NCI-H2196 (cell line): ENCODE results near the gene TTC7B.

Source experiments
- DNase-seq: peaks from one replicate; lab custom pipeline; 2025; ENCODE audit not compliant: unreplicated experiment; lab: John Stamatoyannopoulos, UW

The TTC7B gene

GRCh38 chr14:90743425-90743824, 72.8 kb downstream of the TTC7B start:
- no peak for DNase-seq

- no peak for DNase-seq
These were observed 73.5 kb downstream of the TTC7B start for GRCh38 chr14:90742729-90743128.

- DNase-seq, result no peak
These were observed 74.0 kb downstream of the TTC7B start for GRCh38 chr14:90742252-90742651.

DNA sequence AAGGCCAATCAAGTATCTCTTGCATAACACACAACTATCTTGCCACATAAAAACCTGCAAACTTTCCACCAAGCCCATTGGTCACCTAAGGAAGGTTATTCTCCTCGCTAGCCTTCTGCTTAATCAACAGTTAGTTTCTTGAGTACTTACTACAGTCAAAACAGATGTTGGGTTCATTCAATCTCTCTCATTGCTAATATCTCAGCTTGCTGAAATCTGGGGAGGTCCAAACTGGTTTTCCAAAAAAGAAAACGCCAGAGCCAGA, 74.6 kb downstream of the TTC7B start:
- no peak for DNase-seq

DNA sequence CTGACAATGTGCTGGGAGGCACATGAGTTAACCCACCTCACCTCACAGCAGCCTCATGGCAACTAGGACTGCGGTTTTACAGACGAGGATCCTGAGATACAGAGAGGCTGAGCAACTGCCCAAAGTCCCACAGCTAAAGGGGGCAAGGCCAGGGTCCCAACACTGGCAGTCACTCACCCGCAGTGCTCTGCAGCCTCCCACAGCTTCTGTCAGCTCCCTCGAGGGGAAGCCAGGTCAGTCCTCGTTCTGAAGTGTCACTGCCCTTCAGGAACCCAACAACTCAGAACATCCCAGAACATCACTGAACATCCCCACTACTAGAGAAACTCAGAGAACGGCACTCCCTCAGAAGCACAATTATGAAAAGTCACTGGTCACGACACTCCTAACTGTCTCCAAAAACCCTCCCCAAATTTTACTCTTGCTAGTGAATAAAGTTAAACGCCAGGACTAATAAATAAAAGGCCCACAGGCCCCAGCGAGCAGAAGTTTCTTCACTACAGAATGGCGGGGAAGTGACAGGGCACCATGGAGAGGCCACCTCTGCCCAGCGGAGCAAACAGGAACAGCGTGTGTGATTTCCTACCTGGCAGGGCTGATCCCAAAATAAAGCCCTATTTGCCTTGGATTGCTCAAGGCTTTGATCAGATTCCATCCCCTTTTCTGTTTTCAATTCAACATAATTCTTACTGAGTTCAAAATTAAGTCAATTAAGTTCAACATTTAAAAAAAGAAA, 75.1 kb downstream of the TTC7B start:
- no peak for DNase-seq

DNA sequence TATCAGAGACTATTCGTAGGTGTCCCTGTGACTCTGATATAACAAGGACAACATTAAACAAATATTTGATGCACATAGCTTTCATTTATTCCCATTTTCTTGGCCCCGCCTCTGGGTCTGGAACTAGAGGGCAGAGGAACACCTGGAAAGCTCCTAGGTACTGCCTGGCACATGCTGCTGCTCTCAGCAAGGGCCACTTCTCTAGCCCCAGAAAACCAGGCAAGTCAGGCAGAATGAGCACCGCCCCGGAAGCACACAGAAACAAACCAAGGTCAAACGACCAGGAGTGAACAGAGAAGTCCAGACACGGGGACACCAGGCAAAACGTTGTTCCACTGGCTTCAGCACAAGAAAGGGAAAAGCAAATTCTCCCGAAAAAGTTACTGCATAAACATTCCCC, 76.1 kb downstream of the TTC7B start:
- no peak for DNase-seq

DNA sequence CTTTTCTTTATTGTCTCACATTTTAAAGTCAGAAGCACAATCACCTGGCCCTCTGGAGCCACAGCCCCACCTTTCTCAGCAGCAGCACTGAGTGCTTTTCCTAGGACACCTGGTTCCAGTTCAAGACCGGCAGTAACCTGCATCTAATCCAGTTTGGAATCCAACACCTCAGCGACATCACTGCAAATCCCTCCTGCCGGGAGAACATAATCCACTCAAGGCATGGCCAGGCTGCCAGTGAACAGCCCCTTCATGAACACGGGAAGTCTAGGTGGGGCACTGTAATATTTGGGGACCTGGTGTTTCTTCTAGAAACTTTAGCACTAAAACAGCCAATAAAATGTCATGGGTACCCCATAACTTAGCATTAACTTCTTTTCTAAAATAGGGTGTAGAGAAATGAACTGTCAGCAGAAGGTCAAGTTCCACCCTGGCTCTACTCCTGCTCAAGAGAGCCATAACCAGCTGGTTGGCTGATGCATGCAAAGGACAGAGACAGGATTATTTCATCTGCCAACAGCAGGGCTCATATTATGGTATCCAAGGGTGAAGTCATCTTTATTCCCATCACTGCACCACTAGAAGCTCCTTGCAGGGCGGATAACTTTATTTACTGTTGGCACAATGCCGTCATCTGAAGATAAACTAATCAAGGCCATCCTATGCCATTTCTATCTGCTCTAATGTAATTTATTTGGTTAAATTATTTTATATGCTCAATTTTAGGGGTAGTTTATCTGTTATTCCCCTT, 76.7 kb downstream of the TTC7B start:
- peak; percentile 15 for DNase-seq

GRCh38 chr14:90733139-90733808, 83.0 kb downstream of the TTC7B start:
- no peak for DNase-seq

DNA sequence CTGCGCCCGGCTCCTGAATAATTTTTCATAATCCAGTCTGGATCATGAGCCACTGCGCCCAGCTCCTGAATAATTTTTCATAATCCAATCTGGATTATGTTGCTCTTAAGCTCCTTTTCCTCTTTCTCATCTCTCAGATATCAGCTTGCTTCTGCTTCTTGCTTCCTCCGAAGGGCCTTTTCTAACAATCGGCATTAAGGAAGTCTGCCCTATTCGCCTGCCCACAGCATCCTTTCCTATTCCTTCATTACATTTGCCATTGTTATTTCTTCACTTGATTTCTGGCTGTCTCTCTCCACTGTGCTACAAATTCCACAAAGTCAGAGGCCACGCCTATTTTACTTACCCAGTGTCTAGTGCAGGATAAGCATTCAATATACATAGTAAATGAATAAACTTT, 83.5 kb downstream of the TTC7B start:
- no peak for DNase-seq

GRCh38 chr14:90732139-90732538, 84.1 kb downstream of the TTC7B start:
- no peak for DNase-seq

DNA sequence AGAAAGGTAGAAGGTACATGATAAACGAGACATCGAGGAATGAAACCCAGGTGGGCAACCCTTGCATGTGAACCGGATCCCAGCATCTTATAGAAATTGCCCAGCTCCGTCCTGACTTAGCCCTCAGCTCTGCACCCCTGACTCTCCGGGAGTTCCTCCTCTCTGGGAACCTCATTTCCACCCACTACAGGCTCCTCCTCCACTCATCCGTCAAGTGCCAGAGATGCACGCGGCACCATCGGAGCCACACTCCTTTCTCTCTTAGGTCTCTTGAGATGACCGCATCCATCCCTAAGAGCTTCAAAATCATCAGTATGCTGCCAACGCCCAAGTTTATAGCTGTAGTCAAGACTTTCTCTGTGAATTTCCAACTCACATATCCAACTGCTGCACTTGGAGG, 84.7 kb downstream of the TTC7B start:
- DNase-seq, result no peak

DNA sequence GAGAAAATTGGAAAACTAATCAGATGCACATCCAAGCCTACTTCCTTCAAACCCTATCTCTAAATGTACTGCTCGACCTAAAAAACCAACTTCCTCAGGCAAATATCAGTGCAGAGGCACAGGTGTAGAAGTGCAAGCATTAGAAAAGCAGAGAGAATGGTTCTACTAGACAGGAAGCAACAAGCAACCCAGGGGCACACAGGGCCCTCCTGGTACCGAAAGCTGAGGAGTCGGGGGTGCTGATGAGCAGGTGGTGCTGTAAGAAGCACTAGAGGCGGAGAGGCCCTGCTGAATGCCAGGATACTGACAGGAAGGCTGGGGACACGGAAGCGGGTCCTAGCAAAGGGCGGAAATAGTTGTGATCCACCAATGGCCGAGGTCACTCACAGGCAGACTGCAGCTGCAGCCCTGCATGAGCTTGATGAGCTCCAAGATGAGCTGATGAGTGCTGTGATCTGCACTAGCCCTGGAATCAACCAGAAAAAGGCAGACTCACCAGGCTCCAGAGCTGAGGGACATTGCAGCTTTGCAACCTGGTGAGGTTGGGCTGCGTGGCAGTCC, 85.9 kb downstream of the TTC7B start:
- DNase-seq, result no peak

DNA sequence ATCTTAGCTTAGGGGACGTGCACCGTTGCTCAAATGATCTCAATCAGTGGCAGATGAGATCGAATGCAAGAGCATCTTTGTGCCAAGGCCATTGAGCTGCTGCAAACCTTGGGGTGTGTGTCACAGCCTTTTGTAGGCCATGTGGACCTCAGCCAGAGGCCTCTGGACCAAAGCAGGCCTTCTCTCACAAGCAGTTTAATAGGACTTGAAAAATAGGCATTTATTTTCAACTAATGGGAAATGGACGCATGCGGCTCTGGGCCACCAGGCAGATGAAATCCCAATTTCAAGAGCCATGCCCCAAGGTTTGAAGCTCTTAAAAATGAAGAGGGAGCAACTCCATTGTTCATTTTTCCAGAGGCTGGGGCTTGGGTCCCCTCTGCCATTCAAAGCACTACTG, 87.3 kb downstream of the TTC7B start:
- no peak for DNase-seq

GRCh38 chr14:90727082-90727481, 89.1 kb downstream of the TTC7B start:
- DNase-seq, result no peak

DNA sequence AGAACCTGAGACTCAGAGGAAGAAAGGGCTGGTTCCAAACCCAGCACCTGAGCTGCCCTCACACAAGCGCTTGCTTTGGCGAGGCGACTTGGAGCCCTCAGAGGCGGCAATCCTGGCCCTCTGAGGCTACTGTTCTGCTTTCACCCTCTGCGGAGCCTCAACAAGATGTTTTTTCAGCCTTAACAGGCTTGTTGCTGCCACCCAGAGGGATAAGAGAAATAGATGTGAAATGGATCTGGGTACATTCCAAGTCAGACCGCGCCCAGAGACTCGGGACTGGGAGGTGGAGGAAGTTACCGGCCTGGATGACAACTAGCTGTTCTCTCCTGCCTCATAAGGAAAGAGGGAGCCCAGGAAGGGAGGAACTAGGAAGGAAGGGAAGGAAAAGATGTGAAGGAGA, 89.6 kb downstream of the TTC7B start:
- DNase-seq, result no peak

DNA sequence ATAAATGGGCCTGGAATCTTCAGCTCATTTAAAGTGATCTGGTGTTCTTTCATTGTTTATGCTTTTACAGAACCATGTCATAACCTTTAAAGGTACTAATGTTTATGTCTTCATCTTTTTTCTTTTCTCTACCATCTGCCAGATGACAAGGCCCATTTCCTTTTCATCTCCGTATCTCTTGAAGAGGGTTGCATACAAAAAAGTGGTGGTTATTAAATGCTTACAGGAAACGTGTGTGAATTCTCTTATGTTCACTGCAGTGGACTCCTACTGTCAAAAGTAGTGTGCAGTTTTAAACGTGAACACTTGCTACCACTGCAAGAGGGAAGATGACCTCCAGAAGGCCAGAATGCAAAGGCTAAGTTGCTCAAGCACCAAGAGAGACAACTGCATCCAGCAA, 91.4 kb downstream of the TTC7B start:
- DNase-seq, result no peak

GRCh38 chr14:90722590-90722989, 93.6 kb downstream of the TTC7B start:
- DNase-seq, result no peak

DNA sequence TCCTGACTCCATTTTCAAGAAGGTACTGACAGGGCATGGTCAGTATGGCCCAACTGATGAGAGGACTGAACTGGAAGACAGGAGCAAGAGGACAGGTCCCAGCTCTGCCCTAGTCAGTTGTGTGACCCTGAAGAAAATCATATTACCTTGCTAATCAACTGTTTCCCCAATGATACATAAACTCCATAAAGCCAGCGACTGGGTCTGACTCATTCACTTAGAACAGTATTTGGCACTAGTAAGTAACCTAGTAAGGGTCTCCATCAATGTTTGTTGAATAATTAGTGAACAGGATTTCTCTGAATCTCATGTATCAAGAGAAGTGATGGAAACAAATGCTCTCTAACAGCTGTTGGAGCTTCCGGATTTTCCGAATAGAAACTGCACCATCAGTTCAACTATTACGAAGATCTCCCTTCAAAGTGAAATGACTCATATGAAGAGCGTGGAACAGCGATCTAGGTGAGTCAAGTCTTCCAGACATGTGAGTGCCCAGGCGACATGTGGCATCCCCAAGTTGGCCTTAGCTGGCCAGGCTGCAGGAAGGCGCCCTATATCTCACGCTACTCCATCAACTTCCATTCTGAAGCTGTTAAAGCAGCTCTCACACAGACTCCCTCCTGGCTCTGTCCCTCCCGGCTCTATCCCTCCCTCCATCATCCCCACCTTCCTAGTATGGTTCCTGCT, 94.5 kb downstream of the TTC7B start:
- no peak for DNase-seq

DNA sequence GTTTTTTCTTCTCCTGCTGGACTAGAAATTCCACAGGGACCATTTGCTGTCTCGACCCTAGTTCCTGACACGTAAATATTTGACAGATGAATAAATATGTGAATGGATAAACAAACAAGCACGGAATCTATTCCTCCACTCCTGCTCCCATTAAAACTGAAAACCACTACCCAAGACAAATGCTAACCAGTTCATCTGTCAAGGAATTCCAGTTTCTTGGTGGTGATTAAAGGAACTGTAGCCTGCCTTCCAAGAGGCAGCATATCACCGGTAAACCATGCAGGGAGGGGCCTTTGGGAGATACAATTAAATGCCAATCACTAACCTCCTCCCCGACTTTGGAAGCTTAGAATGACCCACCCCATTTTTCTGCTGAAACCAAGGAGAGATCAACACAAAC, 95.4 kb downstream of the TTC7B start:
- DNase-seq, result no peak

- DNase-seq, result no peak
These were observed 95.9 kb downstream of the TTC7B start for GRCh38 chr14:90720336-90720735.

- DNase-seq, result no peak
These were observed 98.3 kb downstream of the TTC7B start for GRCh38 chr14:90717916-90718315.

DNA sequence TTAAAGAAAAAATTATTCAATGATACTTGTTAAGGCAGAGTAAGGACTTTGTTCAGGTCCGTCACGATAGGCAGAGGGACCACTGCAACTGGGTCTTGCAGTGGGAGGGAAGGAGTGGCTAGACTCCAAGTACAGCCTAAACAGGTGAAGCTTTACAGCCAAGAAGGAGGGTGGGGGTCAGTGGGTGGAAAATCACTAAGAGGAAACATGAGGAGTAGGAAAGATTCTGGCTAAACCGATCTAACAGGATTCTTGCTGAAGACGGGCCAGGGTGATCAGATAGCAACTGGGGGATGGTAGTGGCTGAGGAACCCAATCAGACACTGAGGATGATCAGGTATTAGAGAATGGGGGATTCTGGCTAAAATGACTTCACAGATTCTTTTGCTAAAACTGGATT, 100.2 kb downstream of the TTC7B start:
- no peak for DNase-seq
